T-cell (primary cell): ENCODE measurements around the gene SLC16A8. TPM values are rescaled to one million over a fixed set of nuclear protein-coding genes. Genes with fewer than 3 reads are reported as not detected.

Experiments used
- ATAC-seq, 4 experiments: fragments of 200-7000 bp in 3 of 4; fragments of 150-1000 bp in 1 of 4; cut with Tn5 transposase; replicated peaks in 1 of 4; 1 replicate in 3 of 4; 2 replicates in 1 of 4; pipeline ENCODE4 v1.10.0; 2021; ENCODE audit warnings: moderate library complexity in 3 of 4, mild to moderate bottlenecking in 2 of 4, moderate number of reproducible peaks in 1 of 4
- CTCF ChIA-PET, 2 donors: fragments of 300-600 bp; sonication (Branson Sonifier 250); formaldehyde crosslinking; loops; one replicate each; lab custom pipeline; 2022; ENCODE audit warnings: antibody characterized with exemption in 2 of 2; lab: Charles Lee
- POLR2A ChIA-PET, 2 donors: fragments of 300-600 bp; sonication (Branson Sonifier 250); formaldehyde crosslinking; loops; one replicate each; lab custom pipeline; 2022; ENCODE audit warnings: antibody characterized with exemption in 2 of 2; lab: Charles Lee
- DNase-seq, 35 experiments: peaks; one replicate each; pipeline versions ENCODE4 v3.0.0 to v3.0.0-alpha.2; 2013 to 2023
- H3K27ac ChIP-seq: one replicate; pipeline ENCODE4 v1.5.1; 2013; ENCODE audit warnings: low read length
- H3K27me3 ChIP-seq, 2 experiments: replicated peaks in 1 of 2; 1 replicate in 1 of 2; 2 replicates in 1 of 2; pipeline versions ENCODE4 v1.6.1 to v1.7.0; 2013; ENCODE audit warnings: low read length in 1 of 2, mixed read lengths in 1 of 2; ENCODE audit not compliant: control insufficient read depth in 2 of 2, insufficient read depth in 2 of 2; ENCODE audit errors: extremely low read depth in 1 of 2
- H3K36me3 ChIP-seq, 2 donors: 1 replicate in 1 of 2; 2 replicates in 1 of 2; pipeline versions ENCODE4 v1.6.1 to v1.7.0; 2013; ENCODE audit warnings: low read length in 1 of 2; ENCODE audit not compliant: control insufficient read depth in 2 of 2, insufficient read depth in 1 of 2; ENCODE audit errors: extremely low read depth in 1 of 2
- H3K4me1 ChIP-seq, 2 experiments: 1 replicate in 1 of 2; 2 replicates in 1 of 2; pipeline versions ENCODE4 v1.6.1 to v1.7.0; 2013; ENCODE audit warnings: low read length in 2 of 2, mixed read lengths in 1 of 2; ENCODE audit not compliant: insufficient read depth in 2 of 2, control insufficient read depth in 1 of 2; ENCODE audit errors: extremely low read depth in 1 of 2
- H3K4me3 ChIP-seq, 2 donors: 1 replicate in 1 of 2; 2 replicates in 1 of 2; pipeline versions ENCODE4 v1.5.1 to v1.7.0; 2013; ENCODE audit warnings: mild to moderate bottlenecking in 2 of 2, low read length in 1 of 2, moderate library complexity in 1 of 2; ENCODE audit not compliant: control insufficient read depth in 1 of 2; ENCODE audit errors: extremely low read depth in 1 of 2
- H3K9me3 ChIP-seq: 2 replicates; pipeline ENCODE4 v1.7.0; 2013
- H3K27ac Mint-ChIP-seq, 2 donors: one replicate each; pipeline ENCODE4 v1.8.0; 2020 to 2021; ENCODE audit warnings: mild to moderate bottlenecking in 2 of 2, mixed read lengths in 2 of 2
- H3K27me3 Mint-ChIP-seq, 2 donors: one replicate each; pipeline ENCODE4 v1.8.0; 2021 to 2022; ENCODE audit warnings: mixed read lengths in 2 of 2
- H3K36me3 Mint-ChIP-seq: one replicate; pipeline ENCODE4 v1.8.0; 2021; ENCODE audit warnings: mixed read lengths
- H3K4me1 Mint-ChIP-seq, 3 donors: one replicate each; pipeline ENCODE4 v1.8.0; 2020 to 2022; ENCODE audit warnings: mixed read lengths in 3 of 3, mild to moderate bottlenecking in 1 of 3
- H3K4me3 Mint-ChIP-seq, 3 donors: one replicate each; pipeline ENCODE4 v1.8.0; 2020 to 2022; ENCODE audit warnings: mild to moderate bottlenecking in 3 of 3, mixed read lengths in 3 of 3, moderate library complexity in 3 of 3
- H3K9me3 Mint-ChIP-seq, 3 donors: one replicate each; pipeline ENCODE4 v1.8.0; 2020 to 2022; ENCODE audit warnings: mixed read lengths in 3 of 3
- WGBS: methylation state at CpG from one replicate; pipeline ENCODE4 v1.1.5; 2013; ENCODE audit warnings: missing lambda C conversion rate; ENCODE audit not compliant: insufficient coverage; 5-methylcytosine and 5-hydroxymethylcytosine counted together
- total RNA-seq, 35 experiments: library from RNA in 6 of 35; stranded (reverse) in 6 of 35; fragments of 120-200 nt in 1 of 35; gene quantifications; one replicate each; pipeline versions ENCODE4 v1.2.1 to v1.2.4 and lab custom pipeline; 2013 to 2026

The SLC16A8 gene, protein sequence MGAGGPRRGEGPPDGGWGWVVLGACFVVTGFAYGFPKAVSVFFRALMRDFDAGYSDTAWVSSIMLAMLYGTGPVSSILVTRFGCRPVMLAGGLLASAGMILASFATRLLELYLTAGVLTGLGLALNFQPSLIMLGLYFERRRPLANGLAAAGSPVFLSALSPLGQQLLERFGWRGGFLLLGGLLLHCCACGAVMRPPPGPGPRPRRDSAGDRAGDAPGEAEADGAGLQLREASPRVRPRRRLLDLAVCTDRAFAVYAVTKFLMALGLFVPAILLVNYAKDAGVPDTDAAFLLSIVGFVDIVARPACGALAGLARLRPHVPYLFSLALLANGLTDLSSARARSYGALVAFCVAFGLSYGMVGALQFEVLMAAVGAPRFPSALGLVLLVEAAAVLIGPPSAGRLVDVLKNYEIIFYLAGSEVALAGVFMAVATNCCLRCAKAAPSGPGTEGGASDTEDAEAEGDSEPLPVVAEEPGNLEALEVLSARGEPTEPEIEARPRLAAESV
- total RNA-seq: under 1 TPM in 1 of 5 donors, not detected in 4; 0.19 TPM
- total RNA-seq (2013): not detected
- total RNA-seq (lab: John Stamatoyannopoulos, UW): 0 to 0.20 (median 0.04) reads per million in 29 experiments

GRCh38 chr22:38083931-38084631 is at the start of gene SLC16A8:
SLC16A8 (minus strand) TSS chr22:38084184; CDS start chr22:38082873, 1,311 bp downstream.
- Mint-ChIP-seq H3K27ac (no peak within 1 kb of the TSS), H3K4me3 (no peak within 1 kb of the TSS), H3K4me1 (peaks cover 0 to 7% (median 1%) of the 10 kb centered on the region in 3 donors), H3K27me3 (peaks cover 13 to 35% of the 10 kb centered on the region in 2 donors), H3K9me3 (no peaks in the 10 kb centered on the region), H3K36me3 (peaks cover 10% of the 10 kb centered on the region)
- Histone ChIP-seq H3K27me3 (peaks cover 0 to 58% of the 10 kb centered on the region in 2 experiments), H3K9me3 (no peaks in the 10 kb centered on the region), H3K4me3 (no peak within 1 kb of the TSS), H3K36me3 (peaks cover 2 to 3% of the 10 kb centered on the region in 2 donors), H3K27ac (no peak within 1 kb of the TSS), H3K4me1 (peaks cover 0 to 21% of the 10 kb centered on the region in 2 experiments)
- ATAC-seq (no peak), DNase-seq (no peak)
- ChIA-PET POLR2A (no interaction called here), CTCF (interaction anchor here in 1 of 2 donors (0.6 to 0.7 kb wide), 2 partner anchors 30 to 1699 kb away, joined by 7 to 10 read pairs; no protein-coding TSS in a partner anchor)
- WGBS: 83% methylated on average over 2 of the region's 16 CpGs

DNA sequence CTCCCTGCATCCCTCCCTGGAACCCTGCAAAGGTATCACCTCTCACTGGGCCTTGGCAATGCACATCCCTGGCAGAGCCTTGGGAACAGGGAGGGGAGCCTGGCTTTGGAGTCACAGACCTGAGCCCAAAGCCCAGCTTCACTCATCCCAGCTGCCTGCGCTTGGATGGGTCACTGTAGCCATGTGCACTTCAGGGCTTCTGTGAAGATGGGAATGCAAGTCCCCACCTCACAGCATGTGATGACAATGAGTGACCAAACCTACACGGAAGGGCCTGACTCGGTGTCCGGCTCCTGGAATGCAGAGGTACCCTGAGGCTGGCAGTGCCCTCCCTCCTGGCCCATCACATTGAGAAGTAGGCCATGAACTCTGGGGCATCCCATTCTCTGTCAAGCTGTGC is 49.3 kb upstream of the SLC16A8 start:
- ATAC-seq (no peak), DNase-seq (no peak)
- ChIA-PET CTCF (no interaction called here), POLR2A (no interaction called here)
- Mint-ChIP-seq H3K9me3 (no peaks in the 10 kb centered on the region), H3K4me1 (no peaks in the 10 kb centered on the region), H3K4me3 (no peak overlapping the region), H3K27me3 (no peaks in the 10 kb centered on the region), H3K36me3 (peaks cover 42% of the 10 kb centered on the region), H3K27ac (no peak overlapping the region)
- H3K9me3 ChIP-seq: no peaks in the 10 kb centered on the region
- H3K27ac ChIP-seq: no peak overlapping the region
- 100% methylated on average over 1 of the region's 4 CpGs for WGBS
- H3K4me3 ChIP-seq: no peak overlapping the region
- H3K4me1 ChIP-seq: no peaks in the 10 kb centered on the region
- no peaks in the 10 kb centered on the region for H3K27me3 ChIP-seq
- peaks cover 22 to 57% of the 10 kb centered on the region in 2 donors for H3K36me3 ChIP-seq

- DNase-seq (no peak), ATAC-seq (no peak)
- Histone ChIP-seq H3K9me3 (no peaks in the 10 kb centered on the region), H3K27me3 (no peaks in the 10 kb centered on the region), H3K4me1 (no peaks in the 10 kb centered on the region), H3K27ac (no peak overlapping the region), H3K36me3 (peaks cover 25 to 58% of the 10 kb centered on the region in 2 donors), H3K4me3 (no peak overlapping the region)
- Mint-ChIP-seq H3K4me1 (no peaks in the 10 kb centered on the region), H3K36me3 (peaks cover 41% of the 10 kb centered on the region), H3K27me3 (no peaks in the 10 kb centered on the region), H3K4me3 (no peak overlapping the region), H3K9me3 (no peaks in the 10 kb centered on the region), H3K27ac (no peak overlapping the region)
- 98% methylated on average over 27 of the region's 28 CpGs for WGBS
- ChIA-PET POLR2A (no interaction called here), CTCF (no interaction called here)
Observed at GRCh38 chr22:38132794-38133193, 48.8 kb upstream of the SLC16A8 start.

GRCh38 chr22:38132136-38132535 is 48.2 kb upstream of the SLC16A8 start:
- Histone ChIP-seq H3K4me1 (no peaks in the 10 kb centered on the region), H3K36me3 (peaks cover 21 to 59% of the 10 kb centered on the region in 2 donors), H3K27me3 (no peaks in the 10 kb centered on the region), H3K9me3 (no peaks in the 10 kb centered on the region), H3K4me3 (no peak overlapping the region), H3K27ac (no peak overlapping the region)
- ATAC-seq (no peak), DNase-seq (no peak)
- CTCF ChIA-PET: no interaction called here
- Mint-ChIP-seq H3K9me3 (no peaks in the 10 kb centered on the region), H3K4me3 (no peak overlapping the region), H3K27ac (no peak overlapping the region), H3K4me1 (no peaks in the 10 kb centered on the region), H3K27me3 (no peaks in the 10 kb centered on the region), H3K36me3 (peaks cover 38% of the 10 kb centered on the region)
- POLR2A ChIA-PET: no interaction called here
- WGBS: 91% methylated on average over 7 of the region's 7 CpGs

- H3K4me1 ChIP-seq: no peaks in the 10 kb centered on the region
- Mint-ChIP-seq H3K4me3 (no peak overlapping the region), H3K36me3 (peaks cover 42% of the 10 kb centered on the region), H3K27ac (no peak overlapping the region), H3K27me3 (no peaks in the 10 kb centered on the region), H3K9me3 (no peaks in the 10 kb centered on the region), H3K4me1 (no peaks in the 10 kb centered on the region)
- WGBS: 95% methylated on average over 2 of the region's 2 CpGs
- ChIA-PET POLR2A (no interaction called here), CTCF (no interaction called here)
- no peaks in the 10 kb centered on the region for H3K27me3 ChIP-seq
- no peak overlapping the region for H3K27ac ChIP-seq
- ATAC-seq (no peak), DNase-seq (no peak)
- peaks cover 21 to 62% of the 10 kb centered on the region in 2 donors for H3K36me3 ChIP-seq
- no peaks in the 10 kb centered on the region for H3K9me3 ChIP-seq
- H3K4me3 ChIP-seq: no peak overlapping the region
Observed at GRCh38 chr22:38131399-38131798, 47.4 kb upstream of the SLC16A8 start.

- H3K36me3 ChIP-seq: peaks cover 21 to 61% of the 10 kb centered on the region in 2 donors
- DNase-seq (no peak), ATAC-seq (no peak)
- CTCF ChIA-PET: no interaction called here
- no peaks in the 10 kb centered on the region for H3K9me3 ChIP-seq
- Mint-ChIP-seq H3K4me1 (no peaks in the 10 kb centered on the region), H3K27ac (no peak overlapping the region), H3K9me3 (no peaks in the 10 kb centered on the region), H3K36me3 (peaks cover 34% of the 10 kb centered on the region), H3K4me3 (no peak overlapping the region), H3K27me3 (no peaks in the 10 kb centered on the region)
- POLR2A ChIA-PET: no interaction called here
- no peak overlapping the region for H3K27ac ChIP-seq
- no peak overlapping the region for H3K4me3 ChIP-seq
- no peaks in the 10 kb centered on the region for H3K4me1 ChIP-seq
- no peaks in the 10 kb centered on the region for H3K27me3 ChIP-seq
- 93% methylated on average over 8 of the region's 9 CpGs for WGBS
Observed at GRCh38 chr22:38129856-38130255, 45.9 kb upstream of the SLC16A8 start.
